Stimulated activated naive CD4-positive, alpha-beta T cell treated with Interleukin-2 at 50 U/mL for 16 hours (primary cell): Measurements from ENCODE around the gene ZNF732.
"Not testable (repeated sequence)": the region's sequence is repeated elsewhere in the genome, so short reads cannot be mapped to it uniquely, and the experiment has no call there.

Experiments used
- DNase-seq: peaks from one replicate; lab custom pipeline; 2025; lab: John Stamatoyannopoulos, UW

The ZNF732 gene

GRCh38 chr4:253936-254756, 51.1 kb downstream of the ZNF732 start:
- DNase-seq = no peak

GRCh38 chr4:252065-252601, 53.1 kb downstream of the ZNF732 start:
- DNase-seq = no peak

- DNase-seq = no peak
Measured at GRCh38 chr4:244471-244870, 60.8 kb downstream of the ZNF732 start.

DNA sequence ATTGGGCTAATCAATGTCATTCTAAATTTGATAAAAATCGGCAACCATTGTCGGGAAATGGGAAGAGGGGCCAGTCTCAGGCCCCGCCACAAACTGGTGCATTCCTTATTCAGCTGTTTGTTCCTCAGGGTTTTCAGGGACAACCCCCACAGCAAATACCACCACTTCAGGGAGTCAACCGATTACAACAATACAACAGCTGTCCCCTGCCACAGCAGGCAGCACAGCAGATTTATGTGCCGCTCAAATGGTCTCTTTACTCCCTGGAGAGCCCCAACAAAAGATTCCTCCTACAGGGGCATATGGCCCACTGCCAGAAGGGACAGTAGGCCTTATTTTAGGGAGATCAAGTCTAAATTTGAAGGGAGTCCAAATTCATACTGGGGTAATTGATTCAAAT, 61.8 kb downstream of the ZNF732 start:
- DNase-seq = no peak

DNA sequence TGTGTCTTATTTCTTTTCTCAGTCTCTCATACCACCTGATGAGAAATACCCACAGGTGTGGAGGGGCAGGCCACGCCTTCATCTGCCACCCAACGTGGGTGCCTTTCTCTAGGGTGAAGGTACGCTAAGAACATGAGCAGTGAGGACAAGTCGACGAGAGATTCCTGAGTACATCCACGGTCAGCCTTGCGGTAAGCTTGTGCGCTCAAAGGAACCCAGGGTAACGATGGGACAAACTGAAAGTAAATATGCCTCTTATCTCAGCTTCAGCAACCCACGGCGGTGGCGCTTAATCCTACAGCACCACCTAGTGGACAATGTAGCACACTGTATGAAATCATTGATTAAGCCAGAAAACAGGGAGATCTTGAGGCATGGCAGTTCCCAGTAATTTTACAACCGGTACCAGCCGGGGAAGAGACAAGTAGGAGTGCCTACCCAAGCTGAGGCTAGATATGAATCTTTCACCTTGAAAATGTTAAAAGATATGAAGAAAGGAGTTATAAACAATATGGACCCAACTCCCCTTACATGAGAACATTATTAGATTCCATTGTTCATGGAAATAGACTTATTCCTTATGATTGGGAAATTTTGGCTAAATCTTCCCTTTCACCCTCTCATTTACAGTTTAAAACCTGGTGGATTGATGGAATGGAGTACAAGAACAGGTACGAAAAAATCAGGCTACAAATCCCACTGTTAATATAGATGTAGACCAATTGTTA, 63.0 kb downstream of the ZNF732 start:
- peak; percentile 41 for DNase-seq

- not testable (repeated sequence) for DNase-seq
Measured at GRCh38 chr4:241411-241810, 63.9 kb downstream of the ZNF732 start.

- no peak for DNase-seq
Measured at GRCh38 chr4:236028-236427, 69.2 kb downstream of the ZNF732 start.

DNA sequence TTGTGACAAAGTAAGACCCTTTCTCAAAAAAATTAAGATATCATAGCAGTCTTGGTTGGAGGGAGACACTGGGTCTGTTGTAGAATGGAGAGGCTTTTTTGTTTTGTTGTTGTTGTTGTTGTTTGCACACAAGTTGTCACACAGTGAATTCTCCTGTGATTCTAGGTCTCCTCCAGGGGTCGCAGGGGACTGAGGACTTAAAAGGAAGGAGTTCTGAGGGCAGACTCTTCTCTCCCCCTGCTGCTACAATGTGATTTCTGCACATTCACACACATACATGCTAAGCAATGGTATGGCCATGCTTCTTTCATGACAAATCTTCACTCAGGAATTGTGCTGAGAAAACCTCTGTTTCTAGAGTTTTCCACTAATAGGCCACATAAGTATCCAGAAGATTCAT, 71.1 kb downstream of the ZNF732 start:
- DNase-seq = no peak

GRCh38 chr4:223913-224497, 81.3 kb downstream of the ZNF732 start:
- DNase-seq = no peak
